GM21526 (cell line): Measurements from ENCODE around the gene GLI3.

Experiments
- ATAC-seq: cut with Tn5 transposase; IDR thresholded peaks from one replicate; pipeline ENCODE4 v1.9.1; 2021; ENCODE audit warnings: moderate library complexity; ENCODE audit not compliant: unreplicated experiment, low FRiP score

GLI3 gene

DNA sequence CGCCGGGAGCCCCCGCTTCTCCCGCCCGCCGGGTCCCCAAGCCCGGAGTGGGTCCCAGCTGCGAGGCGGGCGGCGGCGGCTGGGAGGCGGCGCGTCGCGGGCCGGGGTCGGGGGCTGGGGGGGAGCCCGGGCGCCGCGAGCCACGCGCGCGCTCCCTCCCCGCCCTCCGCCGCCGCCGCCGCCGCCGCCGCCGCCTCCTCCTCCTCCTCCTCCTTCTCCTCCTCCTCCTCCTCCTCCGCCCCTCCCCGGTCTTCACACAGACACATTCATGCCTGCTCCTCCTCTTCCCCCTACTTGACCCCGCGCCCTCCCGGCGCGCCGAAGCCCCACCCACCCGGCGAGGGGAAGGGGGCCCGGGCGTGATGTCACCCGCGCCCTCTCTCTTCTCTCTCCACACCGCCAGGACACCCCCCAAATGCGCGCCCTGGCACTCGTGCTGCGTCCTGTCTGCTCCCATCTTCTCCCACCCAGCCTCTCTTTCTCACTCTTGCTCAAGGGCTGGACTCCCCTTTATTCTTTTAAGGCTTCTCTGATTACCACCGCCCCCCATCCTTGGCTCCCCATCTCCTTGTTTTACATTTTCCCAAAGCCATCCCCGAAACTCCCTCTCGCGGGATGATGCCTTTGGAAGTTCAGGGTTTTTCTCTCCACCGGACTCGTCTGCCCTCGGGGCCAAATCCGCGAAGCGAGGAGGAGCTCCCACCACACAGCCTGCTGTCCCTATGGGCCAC, 967 bp upstream of the GLI3 start:
- ATAC-seq: no peak

DNA sequence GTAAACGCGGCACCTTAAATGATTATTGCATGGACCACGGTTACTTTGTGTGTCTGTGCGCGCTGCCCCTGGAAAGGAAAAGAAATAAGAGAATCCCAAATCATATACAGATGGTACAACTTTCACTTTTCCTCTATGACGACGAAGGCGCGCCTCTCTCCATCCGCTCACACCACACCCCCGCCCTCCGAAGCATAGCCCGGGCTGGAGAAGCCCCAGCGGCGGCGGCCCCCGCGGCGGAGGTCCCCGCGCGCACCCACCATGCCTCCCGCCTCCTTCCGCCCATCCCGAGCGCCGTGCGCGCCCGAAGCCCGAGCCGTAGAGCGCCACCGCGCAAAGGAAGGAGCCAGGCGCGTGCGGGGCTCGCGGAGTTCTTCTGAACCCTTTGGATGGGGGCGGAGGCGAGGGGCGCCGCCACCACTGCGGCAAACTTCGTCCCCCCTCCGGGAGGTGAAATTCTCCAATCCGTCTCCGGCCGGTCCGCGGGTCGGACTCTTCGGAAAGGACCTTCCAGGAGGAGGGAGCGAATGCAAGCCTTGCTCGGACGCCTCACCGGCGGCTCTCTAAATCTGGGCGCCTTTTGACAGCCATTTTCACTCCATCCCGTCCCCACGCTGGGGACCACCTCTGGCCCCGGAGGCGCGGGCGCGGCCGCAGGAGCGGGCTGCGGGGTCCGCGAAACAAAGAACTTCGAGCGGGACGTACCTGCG, 588 bp downstream of the GLI3 start:
- ATAC-seq: peak; percentile 22

- ATAC-seq: no peak
Measured at GRCh38 chr7:42235741-42236161, 1.3 kb downstream of the GLI3 start.

DNA sequence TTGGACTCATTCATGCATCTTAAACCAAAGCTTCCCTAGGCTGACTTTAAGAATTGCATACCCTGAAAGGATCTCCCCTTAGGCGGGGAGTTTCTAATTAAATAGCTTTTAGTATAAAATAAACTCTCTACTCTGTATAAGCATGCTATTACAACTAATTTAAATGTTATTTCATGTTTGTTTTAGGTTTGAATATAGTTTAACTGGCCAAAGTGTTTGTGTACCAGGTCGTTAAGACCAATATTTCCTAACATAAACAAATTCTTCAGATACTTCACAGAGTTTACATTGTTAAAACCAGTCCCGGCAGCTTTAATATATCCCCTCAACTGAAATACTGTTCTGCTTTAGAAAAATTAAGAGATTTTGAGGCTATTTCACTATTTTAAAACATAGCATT, 2.3 kb downstream of the GLI3 start:
- no peak for ATAC-seq

GRCh38 chr7:42233695-42234331, 3.2 kb downstream of the GLI3 start:
- no peak for ATAC-seq

DNA sequence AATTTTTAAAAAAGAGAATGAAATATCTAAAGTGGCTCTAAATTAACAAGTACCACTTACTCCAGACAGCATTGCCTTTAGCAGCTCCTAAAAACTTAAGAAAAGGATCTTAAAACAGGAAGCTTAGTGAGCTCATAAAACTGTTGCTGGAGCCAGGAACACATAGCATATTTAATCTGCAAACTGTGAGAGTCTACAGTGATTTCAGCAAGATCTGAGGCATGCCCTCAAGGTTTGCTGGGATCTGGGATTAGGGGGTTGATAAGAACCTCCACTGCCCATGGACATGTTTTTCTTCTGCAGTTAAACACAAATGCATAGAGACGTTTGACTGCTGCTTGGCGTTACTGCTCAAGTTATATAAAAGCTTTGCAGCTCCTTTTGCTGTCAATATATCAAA, 3.8 kb downstream of the GLI3 start:
- no peak for ATAC-seq

DNA sequence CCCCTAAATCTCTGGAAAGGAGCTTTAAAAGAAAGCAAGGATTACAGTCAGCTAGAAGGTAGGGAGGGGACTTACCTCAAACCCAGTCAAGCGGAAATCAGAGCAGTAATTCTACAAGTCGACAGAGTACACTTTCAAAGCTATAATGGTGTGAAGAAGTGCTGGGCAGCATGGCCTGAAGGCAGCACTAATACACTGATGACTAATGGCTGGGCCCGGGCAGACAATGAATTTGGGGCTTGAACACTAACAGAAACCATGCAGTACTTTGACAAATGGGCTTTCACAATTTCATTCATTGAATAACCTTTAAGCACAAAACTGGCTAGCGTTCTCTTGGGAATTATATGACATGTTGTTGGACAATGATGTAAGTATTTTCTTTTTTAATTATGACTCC, 4.7 kb downstream of the GLI3 start:
- ATAC-seq: no peak

- ATAC-seq: no peak
Measured at GRCh38 chr7:42231043-42231787, 5.8 kb downstream of the GLI3 start.

DNA sequence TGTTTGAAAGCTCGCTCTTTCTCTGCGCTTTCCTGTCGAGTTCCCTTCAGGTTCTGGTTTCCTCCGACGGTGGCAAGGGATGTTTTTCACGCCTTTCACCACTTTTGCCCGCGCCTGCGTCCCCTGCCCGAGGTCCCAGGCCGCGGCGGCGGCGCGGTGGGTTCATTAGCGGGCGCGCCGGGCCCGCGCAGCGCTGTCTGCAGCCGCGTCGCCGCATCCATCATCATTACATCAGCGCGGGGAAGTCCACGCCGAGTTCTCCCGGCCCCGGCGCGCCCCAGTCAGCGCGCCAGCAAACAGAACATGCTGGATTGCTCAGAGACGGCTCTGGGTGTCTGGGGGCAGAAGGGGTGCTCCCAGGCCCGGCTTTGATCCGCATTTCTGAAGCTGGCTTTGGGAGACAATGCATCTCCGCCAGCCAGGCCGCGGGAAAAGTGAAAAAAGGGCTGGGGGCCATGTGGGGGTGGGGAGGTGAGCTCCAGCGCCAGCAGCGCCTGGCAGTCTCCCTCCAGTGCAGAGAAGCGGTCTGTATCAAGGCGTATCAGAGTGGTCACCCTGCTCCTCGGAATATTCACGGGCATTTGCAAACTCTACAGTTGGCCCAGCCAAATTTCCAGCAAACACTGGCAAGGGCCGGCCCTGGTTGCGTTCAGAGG, 8.9 kb downstream of the GLI3 start:
- ATAC-seq: peak; percentile 39

DNA sequence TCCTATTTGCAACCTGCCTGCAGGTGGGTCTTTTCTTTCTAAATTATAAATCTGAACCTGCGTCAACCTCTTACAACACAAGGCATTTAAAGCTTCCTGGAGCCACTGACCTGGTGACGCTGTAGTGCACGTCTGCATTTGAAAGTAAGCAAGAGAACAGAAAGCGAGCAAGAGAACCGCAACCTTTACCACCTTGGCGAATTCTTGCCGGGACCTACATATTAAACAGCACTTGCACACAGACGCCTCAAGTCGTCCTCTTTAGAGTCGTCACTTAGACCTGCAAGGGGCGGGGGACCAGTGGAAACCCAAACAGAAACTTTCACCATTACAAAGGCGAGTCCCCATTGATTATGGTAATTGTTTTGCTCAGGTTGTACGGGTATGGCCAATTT, 9.5 kb downstream of the GLI3 start:
- peak; percentile 79 for ATAC-seq

DNA sequence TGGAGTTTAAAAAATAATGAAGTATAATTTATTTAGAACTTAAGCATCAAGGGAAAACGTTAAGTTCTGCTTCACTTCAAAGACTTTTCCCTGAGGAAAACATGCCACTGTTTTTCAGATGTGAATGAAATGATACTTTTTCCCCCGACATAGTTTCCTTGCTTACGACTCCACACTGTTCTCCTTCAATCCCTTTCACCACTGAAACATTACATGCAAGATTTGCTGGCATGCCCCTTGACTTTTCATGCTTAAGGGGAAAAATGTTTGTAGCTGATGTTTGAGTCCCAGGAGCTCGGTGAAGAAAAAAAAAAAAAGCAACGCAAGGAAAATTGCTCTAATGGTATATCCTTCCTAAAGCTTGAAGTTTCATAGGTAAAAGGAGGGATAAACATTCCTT, 10.0 kb downstream of the GLI3 start:
- no peak for ATAC-seq

DNA sequence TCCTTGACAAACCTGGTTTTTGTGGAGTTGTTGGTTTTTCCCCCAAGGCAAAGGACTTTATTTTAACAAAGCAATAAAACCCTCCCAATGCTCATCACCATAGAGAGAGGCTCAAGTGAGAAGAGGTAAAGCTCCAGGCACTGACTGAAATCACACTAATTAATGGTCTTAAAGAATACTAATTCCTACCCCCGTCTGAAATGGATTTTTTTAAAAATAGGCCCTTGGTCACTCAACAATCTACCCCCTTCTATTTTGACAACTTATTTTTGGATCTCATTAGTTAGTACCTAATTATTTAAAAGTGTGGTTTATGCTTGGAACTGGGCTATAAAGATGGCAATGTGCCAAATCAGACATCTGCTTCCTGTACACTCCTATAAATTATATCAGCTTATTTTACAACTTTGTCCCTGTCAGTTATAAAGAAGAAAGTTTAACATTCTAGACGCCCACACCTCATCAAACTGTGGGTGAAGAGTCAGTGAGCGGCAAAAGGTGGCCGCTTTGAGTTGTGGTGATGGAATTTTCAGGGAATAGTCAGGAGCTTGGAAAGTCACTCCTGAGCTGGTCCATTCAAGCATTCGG, 10.6 kb downstream of the GLI3 start:
- no peak for ATAC-seq

GRCh38 chr7:42224391-42225003, 12.5 kb downstream of the GLI3 start:
- no peak for ATAC-seq

DNA sequence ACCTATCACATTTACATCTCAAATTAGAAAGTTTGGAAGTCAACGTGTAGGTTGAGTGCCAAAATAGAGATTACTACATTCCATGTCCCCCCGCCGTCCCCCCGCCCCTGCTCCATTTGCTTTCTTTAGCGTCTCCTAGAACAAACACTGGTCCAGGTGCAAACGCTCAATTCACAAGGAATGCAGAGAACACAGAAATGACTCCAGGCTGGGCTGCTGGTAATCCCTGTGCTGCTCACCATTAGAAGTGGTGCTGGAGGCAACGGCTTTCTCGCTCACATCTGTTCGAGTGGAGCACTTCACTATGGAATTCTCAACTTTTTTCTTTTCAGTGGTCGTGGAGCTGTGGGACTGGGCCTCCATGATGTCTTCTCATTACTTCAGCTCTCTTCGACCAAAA, 14.1 kb downstream of the GLI3 start:
- ATAC-seq: no peak

DNA sequence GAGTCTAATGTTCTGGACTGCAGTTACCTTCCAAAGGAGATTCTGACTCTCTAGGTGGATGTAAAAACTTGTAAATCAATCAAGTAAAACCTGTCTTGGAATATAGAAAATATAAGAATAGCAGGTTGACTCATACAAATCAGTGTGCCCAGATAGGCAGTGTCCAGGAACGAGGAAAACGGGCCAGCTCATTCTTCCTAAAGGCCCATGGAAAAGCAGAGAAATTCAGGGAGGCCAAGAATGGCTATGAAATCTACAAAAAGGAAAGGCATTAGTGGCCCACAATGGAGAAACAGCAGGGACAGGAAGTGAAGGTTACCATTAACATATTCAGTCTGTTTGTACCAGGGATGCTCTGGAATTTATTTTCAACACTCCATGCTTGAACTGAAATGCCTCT, 14.9 kb downstream of the GLI3 start:
- no peak for ATAC-seq

DNA sequence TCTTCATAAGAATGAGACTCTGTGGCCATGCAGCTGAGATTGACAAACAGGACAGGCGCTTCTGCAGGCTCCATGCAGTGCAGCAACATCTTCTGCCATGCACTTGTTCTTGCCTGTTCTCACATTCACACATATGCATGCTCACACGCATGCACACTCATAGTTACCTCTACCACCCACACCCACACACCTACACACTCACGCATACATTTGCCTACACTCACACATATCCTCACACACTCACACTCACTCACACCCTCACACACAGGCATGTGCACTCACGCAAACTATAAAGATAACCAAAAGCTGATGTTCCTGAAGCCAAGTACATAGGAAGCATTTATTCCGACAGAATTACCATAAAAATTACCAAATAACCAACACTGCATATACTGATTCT, 15.7 kb downstream of the GLI3 start:
- ATAC-seq: no peak

- no peak for ATAC-seq
Measured at GRCh38 chr7:42219447-42219846, 17.6 kb downstream of the GLI3 start.

DNA sequence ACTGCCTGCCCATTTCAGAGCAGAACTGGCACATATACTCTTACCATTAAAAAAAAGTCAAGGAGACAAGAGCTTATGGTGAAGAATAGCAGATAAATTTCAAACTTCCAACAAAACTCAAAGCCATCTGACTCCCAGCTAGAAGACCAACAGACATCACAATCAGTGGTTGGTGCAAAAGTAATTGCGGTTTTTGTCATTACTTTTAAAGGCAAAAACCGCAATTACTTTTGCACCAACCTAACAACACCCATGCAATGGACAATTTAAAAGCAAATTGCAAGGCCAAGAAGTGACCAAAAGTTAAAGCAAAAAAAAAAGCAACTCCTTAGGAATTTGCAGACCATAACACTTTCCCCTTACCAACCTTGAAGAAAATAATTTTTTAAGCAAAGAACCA, 18.8 kb downstream of the GLI3 start:
- ATAC-seq: no peak

DNA sequence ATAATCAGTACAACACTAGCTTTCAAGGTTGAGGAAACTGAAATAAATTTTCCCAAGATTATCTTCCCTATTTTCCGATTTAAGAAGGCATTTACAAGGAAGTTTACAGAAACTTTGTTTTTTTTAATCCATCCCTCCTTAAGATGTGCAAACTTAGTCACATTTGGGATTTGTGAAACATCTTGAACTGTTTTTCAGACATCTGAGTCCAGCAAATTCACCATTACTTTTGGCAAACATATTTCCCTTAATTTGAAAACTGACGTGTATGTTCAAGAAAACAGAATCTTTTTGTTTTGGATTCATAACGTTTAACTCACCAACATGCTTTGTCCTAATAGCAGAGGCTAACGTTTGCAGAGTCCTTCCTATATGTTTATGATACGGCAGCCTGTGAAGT, 19.5 kb downstream of the GLI3 start:
- ATAC-seq: no peak

DNA sequence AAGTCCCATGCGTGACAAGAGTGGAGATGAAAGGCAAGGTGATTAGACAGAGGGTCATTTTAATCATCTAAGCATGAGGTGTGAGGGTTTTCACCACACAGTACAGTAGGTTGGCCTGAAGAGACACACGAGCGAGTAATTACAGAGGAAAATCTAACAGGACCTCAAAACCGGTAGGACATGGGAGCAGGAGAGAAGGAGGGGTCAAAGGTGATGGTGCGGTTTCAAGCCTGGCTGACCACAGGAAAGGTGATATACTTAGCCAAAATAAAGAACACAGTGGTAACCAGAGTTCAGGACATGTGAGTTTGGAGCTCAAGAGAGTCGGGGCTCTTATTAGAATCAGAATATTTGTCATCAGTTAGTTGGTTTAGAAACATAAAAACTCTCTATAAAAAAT, 20.0 kb downstream of the GLI3 start:
- no peak for ATAC-seq
